Stimulated activated CD8-positive, alpha-beta memory T cell treated with anti-CD3 and anti-CD28 coated beads, Interleukin-15, amount 100 ng/mL, for 1 hour (primary cell): ENCODE data around the gene PRDX5.

ENCODE experiments used
- DNase-seq: peaks from one replicate; pipeline ENCODE4 v3.0.0-alpha.2; 2020; ENCODE audit warnings: low read depth

Gene PRDX5

GRCh38 chr11:64324692-64325469 is 7.0 kb downstream of the PRDX5 start:
- no peak for DNase-seq

DNA sequence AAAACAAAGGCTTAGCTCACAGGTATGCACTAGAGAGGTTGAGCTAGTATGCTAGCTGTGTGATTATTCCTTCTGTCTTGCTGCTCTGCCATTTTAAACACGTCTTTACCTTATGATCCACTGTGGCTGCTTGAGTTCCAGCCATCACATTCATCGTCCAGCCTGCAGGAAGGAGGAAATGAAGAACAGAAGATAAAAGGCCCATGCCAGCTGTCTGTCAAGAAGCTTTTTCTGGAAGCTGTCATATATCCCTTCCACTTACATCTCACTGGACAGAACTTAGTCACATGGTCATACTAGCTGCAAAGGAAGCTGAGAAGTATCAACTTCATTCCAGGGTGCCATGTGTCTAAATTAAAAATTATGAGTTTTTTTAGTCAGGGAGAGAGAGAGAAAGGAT is 9.5 kb downstream of the PRDX5 start:
- no peak for DNase-seq

DNA sequence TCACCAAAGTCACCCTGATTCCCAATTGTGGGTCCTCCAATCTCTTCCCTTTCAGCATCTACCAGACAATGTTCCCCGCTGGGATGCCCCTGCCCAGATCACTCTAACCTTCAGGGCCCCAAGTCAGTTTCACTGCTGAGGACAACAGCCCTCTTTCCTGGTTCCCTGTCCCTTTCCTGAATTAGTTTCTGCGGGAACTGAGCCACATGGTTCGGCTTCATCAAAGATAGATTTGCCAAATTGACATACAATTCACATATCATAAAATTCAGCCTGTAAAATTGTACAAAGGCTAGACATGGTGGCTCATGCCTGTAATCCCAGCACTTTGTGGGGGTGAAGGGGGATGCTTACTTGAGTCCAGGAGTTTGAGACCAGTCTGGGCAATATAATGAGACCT is 10.1 kb downstream of the PRDX5 start:
- DNase-seq: no peak

DNA sequence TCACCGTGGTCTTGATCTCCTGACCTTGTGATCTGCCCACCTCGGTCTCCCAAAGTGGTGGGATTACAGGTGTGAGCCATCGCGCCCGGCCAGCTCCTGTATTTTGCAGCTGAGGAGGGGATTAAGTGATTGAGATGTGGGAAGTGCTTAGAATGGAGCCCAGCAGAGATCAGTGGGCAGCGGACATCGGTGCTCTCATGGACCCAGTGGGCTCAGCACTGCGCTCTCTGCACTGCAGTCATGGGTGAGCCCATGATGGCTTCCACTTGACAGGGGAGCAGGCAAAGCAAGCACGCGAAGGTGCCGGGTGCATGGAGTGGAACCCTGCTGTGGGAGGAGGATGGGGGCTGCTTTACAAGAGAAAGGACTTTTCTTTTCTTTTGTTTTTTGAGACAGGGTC is 13.0 kb downstream of the PRDX5 start:
- no peak for DNase-seq

DNA sequence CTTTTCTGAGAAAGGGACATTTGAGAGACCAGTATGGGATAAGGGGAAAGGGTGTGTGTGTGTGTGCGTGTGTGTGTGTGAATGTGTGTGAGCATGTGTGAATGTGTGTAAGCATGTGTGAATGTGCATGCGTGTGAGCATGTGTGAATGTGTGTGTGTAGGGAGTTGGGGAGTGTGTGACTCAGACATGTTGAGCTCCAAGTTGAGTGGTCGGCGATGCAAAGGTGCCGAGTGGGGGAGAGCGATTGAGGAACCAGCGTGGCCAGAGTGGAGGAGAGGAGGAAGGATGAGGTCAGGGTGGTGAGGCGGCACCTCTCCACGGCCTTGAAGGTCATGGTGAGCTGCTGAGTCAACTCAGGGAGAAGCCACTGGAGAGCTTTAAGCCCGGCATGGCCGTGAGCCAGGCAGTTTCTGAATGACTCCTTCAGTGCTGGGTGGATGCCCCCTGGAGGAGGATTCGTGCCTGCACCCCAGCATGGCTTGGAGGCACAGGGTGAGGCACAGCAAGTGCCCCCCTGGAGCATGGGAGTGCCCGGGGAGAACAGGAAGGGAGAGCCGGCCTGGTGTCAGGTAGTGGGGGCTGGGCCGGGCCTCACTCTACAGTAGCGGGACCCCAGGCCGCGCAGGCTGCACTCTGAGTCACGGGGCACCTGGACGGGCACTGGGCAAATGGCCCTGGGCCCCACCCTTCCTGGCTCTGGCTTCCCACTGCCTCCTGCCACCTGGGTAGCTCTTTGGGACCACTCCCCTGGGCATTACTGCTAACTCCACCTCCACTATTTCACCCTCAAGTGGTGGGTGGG is 13.8 kb downstream of the PRDX5 start:
- peak; percentile 30 for DNase-seq

- DNase-seq: no peak
Observed at GRCh38 chr11:64333556-64333955, 15.6 kb downstream of the PRDX5 start.

DNA sequence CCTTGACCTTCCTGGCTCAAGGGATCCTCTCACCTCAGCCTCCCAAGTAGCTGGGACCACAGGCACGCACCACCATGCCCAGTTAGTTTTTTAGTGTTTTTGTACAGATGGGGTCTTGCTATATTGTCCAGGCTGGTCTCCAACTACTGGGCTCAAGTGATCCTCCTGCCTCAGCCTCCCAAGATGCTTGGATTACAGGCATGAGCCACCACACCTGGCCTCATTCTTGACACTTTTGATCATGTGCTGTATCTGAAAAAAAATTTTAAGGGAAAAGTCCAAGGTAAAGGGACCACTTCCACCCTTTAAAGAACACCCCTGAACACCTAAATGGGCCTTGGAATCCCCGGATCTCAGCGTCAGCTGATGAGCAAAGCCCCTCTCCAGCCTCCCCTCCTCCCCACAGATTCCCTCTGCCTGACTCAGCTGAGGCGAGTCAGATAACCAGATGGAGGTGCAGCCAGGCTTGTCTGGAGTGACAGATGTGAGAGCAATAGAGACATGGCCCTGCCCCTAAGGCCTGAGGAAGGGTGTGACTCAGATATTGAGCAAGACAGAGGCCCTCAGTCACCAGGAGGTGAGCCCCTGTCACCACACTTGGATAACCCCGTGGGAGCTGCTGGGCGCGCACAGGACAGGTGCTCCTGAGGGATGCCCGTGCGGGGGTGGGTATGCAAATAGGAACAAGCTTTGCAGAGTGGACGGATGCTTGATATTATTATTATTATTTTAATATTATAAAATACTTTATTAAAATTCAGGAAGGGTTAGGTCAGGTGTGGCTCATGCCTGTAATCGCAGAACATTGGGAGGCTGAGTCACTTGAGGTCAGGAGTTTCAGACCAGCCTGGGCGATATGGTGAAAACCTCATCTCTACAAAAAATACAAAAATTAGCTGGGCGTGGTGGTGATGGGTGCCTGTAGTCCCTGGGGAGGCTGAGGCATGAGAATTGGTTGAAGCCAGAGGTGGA is 17.1 kb downstream of the PRDX5 start:
- DNase-seq: no peak

DNA sequence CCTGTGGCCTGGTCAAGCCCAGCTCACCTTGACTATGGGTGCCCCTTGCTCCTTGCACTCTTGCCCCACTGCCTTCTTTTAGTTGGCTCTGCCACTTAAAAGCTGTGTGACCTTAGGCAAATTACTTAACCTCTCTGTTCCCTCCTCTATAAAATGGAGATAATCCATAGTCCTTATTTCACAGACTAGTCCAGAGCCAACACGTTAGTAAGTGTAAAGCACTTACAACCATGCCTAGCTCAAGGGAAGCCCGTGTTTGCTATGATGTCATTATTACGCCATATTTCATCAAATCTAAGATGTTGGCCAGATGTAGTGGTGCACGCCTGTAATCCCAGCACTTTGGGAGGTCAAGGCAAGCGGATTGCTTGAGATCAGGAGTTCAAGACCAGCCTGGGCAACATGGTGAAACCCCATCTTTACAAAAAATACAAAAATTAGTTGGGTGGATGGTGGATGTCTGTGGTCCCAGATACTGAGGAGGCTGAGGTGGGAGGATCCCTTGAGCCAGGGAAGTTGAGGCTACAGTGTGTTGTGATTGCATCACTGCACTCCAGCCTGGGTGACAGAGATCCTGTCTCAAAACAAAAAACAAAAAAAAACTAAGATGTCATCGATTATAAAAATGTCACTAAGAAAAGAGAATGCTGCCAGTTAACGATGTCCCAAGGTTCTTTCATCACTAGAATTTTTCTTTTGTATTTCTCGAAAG is 19.8 kb downstream of the PRDX5 start:
- DNase-seq: no peak

DNA sequence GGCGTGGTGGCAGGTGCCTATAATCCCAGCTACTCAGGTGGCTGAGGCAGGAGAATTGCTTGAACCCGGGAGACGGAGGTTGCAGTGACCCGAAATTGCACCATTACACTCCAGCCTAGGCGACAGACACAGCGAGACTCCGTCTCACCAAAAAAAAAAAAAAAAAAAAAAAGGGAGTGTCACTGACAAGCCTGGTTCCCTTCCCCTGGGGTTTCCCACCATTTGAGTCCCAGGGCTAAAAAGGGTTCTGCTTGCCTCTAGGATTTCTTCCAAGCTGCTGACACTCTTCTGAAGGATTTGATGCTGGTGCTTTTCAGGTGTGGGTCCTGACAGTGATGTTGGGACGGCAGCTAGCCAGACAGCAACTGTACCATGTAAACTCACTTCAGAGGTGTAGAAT is 20.8 kb downstream of the PRDX5 start:
- no peak for DNase-seq

- no peak for DNase-seq
Observed at GRCh38 chr11:64339286-64339685, 21.4 kb downstream of the PRDX5 start.

GRCh38 chr11:64339754-64340408 is 22.0 kb downstream of the PRDX5 start, which contains the start of gene CCDC88B:
CCDC88B (plus strand) TSS chr11:64340204; CDS start chr11:64340267, 63 bp downstream.
- DNase-seq: peak; percentile 69

GRCh38 chr11:64340671-64341335 is 22.9 kb downstream of the PRDX5 start:
- peak; percentile 76 for DNase-seq

GRCh38 chr11:64341429-64341828 is 23.5 kb downstream of the PRDX5 start:
- no peak for DNase-seq

DNA sequence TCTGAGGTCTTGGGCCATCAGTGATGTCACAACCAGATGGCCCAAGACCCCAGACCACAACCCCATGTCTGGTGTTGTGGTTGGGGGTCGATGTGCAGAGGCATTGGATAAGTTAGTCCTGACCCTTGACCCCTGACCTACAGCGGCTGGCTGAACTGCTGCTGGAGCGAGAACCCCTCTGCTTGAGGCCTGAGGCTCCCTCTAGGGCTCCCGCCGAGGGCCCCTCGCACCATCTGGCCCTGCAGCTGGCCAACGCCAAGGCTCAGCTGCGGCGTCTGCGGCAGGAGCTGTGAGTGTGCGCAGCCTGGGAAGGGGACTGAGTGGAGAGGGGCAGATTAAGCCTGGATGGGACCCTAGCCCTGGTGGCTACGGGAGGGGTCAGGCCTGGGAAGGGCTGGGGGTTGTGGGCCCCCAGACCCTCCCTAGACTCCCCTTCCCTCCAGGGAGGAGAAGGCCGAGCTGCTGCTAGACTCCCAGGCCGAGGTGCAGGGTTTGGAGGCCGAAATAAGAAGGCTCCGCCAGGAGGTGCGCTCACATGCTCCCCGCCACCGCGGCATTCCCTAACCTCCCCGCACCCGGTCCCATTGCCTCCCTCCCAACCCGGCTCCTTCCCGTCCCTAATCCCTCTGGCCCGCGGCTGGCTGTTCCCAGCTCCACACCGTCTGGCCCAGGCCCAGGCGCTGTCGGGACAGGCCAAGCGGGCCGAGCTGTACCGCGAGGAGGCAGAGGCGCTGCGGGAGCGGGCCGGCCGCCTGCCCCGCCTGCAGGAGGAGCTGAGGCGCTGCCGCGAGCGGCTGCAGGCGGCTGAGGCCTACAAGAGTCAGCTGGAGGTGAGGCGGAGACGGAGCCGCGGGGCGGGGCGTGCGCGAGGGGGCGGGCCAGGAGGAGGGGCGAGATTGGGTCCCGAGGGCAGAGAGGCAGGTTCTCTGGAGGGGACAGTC is 24.2 kb downstream of the PRDX5 start:
- peak; percentile 82 for DNase-seq

DNA sequence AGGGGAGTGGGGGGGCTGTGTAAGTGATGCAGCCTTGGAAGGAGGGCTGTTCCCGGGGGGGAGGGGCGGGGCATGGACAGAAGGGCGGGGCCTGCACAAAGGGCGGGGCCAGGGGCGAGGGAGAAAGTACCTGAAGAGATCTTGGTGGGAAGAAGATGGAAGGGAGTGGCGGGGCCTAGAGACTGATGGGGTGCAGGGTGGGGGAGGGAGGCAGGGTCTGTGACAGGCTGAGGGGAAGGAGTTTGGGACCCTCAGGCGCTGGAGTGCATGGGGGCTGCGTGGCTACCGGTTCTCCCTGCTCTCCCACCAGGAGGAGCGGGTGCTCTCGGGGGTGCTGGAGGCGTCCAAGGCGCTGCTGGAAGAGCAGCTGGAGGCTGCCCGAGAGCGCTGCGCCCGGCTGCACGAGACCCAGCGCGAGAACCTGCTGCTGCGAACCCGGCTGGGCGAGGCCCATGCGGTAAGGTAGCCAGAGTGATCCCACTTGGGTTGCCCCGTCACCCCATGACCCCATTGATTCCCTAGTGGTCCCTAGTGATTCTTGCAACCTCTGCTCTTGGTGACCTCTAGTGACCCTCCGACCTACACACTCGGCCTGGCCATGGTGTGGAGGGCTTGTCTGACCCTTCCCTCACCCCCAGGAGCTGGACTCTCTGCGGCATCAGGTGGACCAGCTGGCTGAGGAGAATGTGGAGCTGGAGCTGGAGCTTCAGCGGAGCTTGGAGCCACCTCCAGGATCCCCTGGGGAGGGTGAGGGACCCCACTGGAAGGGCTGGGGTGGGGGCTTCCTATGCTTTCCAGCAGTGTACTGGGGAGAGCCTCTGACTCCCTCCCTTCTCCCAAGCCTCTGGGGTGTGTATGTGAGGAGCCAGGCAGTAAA is 25.2 kb downstream of the PRDX5 start:
- no peak for DNase-seq

- DNase-seq: no peak
Observed at GRCh38 chr11:64343767-64344559, 26.0 kb downstream of the PRDX5 start.

DNA sequence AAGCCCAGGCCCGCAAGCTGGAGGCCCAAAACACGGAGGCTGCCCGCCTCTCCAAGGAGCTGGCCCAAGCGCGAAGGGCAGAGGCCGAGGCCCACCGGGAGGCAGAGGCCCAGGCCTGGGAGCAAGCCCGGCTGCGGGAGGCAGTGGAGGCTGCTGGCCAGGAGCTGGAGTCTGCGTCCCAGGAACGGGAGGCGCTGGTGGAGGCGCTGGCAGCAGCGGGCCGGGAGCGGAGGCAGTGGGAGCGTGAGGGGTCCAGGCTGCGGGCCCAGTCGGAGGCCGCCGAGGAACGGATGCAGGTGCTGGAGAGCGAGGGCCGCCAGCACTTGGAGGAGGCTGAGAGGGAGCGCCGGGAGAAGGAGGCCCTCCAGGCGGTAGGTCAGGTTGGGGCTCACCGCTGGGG is 26.9 kb downstream of the PRDX5 start:
- DNase-seq: no peak
